Lung (tissue), 12 donors: ENCODE measurements around the gene INO80. TPM values are rescaled to one million over a fixed set of nuclear protein-coding genes. Genes with fewer than 3 reads are reported as not detected.

Experiments used
- ATAC-seq: fragments of 200-7000 bp; cut with Tn5 transposase; one replicate; pipeline ENCODE4 v1.9.1; 2020; ENCODE audit warnings: moderate number of reproducible peaks; ENCODE audit not compliant: insufficient read depth, low FRiP score
- DNase-seq, 3 donors: peaks; one replicate each; pipeline ENCODE4 v3.0.0-alpha.2; 2013 to 2017
- H3K27ac ChIP-seq, 2 donors: one replicate each; pipeline ENCODE4 v1.5.1; 2013; ENCODE audit warnings: mild to moderate bottlenecking in 2 of 2, moderate library complexity in 2 of 2, control low read depth in 1 of 2, inconsistent platforms in 1 of 2, low read depth in 1 of 2, low read length in 1 of 2
- H3K27me3 ChIP-seq, 3 donors: one replicate each; pipeline ENCODE4 v1.5.1; 2013; ENCODE audit warnings: low read length in 2 of 3; ENCODE audit not compliant: control insufficient read depth in 3 of 3, insufficient read depth in 3 of 3
- H3K36me3 ChIP-seq, 4 donors: one replicate each; pipeline ENCODE4 v1.5.1; 2013; ENCODE audit warnings: low read length in 4 of 4, mild to moderate bottlenecking in 1 of 4, moderate library complexity in 1 of 4; ENCODE audit not compliant: control insufficient read depth in 4 of 4, insufficient read depth in 4 of 4
- H3K4me1 ChIP-seq, 5 donors: one replicate each; pipeline ENCODE4 v1.5.1; 2013; ENCODE audit warnings: low read length in 5 of 5, mild to moderate bottlenecking in 2 of 5, moderate library complexity in 1 of 5; ENCODE audit not compliant: control insufficient read depth in 5 of 5, insufficient read depth in 5 of 5
- H3K4me3 ChIP-seq: one replicate; pipeline ENCODE4 v1.5.1; 2013; ENCODE audit warnings: mild to moderate bottlenecking, control low read depth, moderate library complexity
- H3K9ac ChIP-seq, 2 donors: one replicate each; pipeline ENCODE4 v1.5.1; 2013; ENCODE audit warnings: low read length in 2 of 2, control low read depth in 1 of 2; ENCODE audit not compliant: insufficient read depth in 1 of 2
- H3K9me3 ChIP-seq, 4 donors: one replicate each; pipeline ENCODE4 v1.5.1; 2013; ENCODE audit warnings: low read length in 3 of 4, mild to moderate bottlenecking in 1 of 4, moderate library complexity in 1 of 4; ENCODE audit not compliant: control insufficient read depth in 4 of 4, insufficient read depth in 3 of 4
- CTCF ChIP-seq: IDR thresholded peaks from 2 replicates; pipeline ENCODE4 v1.5.1; 2012; ENCODE audit warnings: mild to moderate bottlenecking; ENCODE audit errors: control extremely low read depth, extremely low read depth
- WGBS, 2 donors: extraction: QIAGEN DNeasy Blood & Tissue Kit; methylation state at CpG; one replicate each; pipeline ENCODE4 v1.1.7; 2013; 5-methylcytosine and 5-hydroxymethylcytosine counted together
- polyA plus RNA-seq, 2 donors: library from polyadenylated mRNA; stranded (reverse); fragments of 200-250 nt; gene quantifications; one replicate each; pipeline ENCODE4 v1.2.1, GENCODE V29; 2013
- total RNA-seq, 2 donors: library from RNA; depleted of rRNA in 1 of 2; stranded (reverse); fragments of >200 nt in 1 of 2; gene quantifications; one replicate each; pipeline ENCODE4 v1.2.1, GENCODE V29; 2014 to 2021
- donor health status: control.
- donor health status: control.
- donor health status: Bipolar disorder and iron deficiency.
- donor health status: healthy.
- donor health status: DM: yes; HTN: yes; CAD: no.

The INO80 gene
- total and polyA plus RNA-seq, 4 donors, result 8.0 to 50.1 (median 22.9) TPM

GRCh38 chr15:40985541-40986330 lies 130.3 kb downstream of the INO80 start:
- no peak overlapping the region for H3K9ac ChIP-seq
- no peak overlapping the region for H3K27ac ChIP-seq
- H3K27me3 ChIP-seq, result no peaks in the 10 kb centered on the region
- DNase-seq (no peak), ATAC-seq (no peak)
- no peak overlapping the region for H3K4me3 ChIP-seq
- 96% methylated on average over 6 of the region's 6 CpGs for WGBS, 2 donors
- H3K36me3 ChIP-seq, result peaks cover 51 to 58% (median 52%) of the 10 kb centered on the region in 4 donors
- peaks cover 0 to 3% (median 0%) of the 10 kb centered on the region in 5 donors for H3K4me1 ChIP-seq
- no peaks in the 10 kb centered on the region for H3K9me3 ChIP-seq
- TF ChIP-seq CTCF, result no peak

GRCh38 chr15:40984964-40985363 lies 131.1 kb downstream of the INO80 start:
- DNase-seq, result no peak
- H3K27ac ChIP-seq, result no peak overlapping the region
- no peak for ATAC-seq
- no peaks in the 10 kb centered on the region for H3K27me3 ChIP-seq
- peaks cover 54 to 60% (median 57%) of the 10 kb centered on the region in 4 donors for H3K36me3 ChIP-seq
- no peak for TF ChIP-seq CTCF
- no peaks in the 10 kb centered on the region for H3K9me3 ChIP-seq
- peaks cover 0 to 3% (median 0%) of the 10 kb centered on the region in 5 donors for H3K4me1 ChIP-seq
- H3K9ac ChIP-seq, result no peak overlapping the region
- H3K4me3 ChIP-seq, result no peak overlapping the region
- 96 to 97% methylated on average over 4 of the region's 4 CpGs for WGBS, 2 donors

- no peaks in the 10 kb centered on the region for H3K27me3 ChIP-seq
- peaks cover 57 to 63% (median 63%) of the 10 kb centered on the region in 4 donors for H3K36me3 ChIP-seq
- WGBS, 2 donors, result 96 to 97% methylated on average over 5 of the region's 5 CpGs
- H3K27ac ChIP-seq, result no peak overlapping the region
- no peak overlapping the region for H3K4me3 ChIP-seq
- no peak overlapping the region for H3K9ac ChIP-seq
- no peaks in the 10 kb centered on the region for H3K9me3 ChIP-seq
- peaks cover 0 to 3% (median 0%) of the 10 kb centered on the region in 5 donors for H3K4me1 ChIP-seq
- no peak for DNase-seq
- TF ChIP-seq CTCF, result no peak
- no peak for ATAC-seq
Measured at GRCh38 chr15:40984406-40984805, 131.7 kb downstream of the INO80 start.
